ENCODE results near the gene POU4F2.

POU4F2 gene, protein sequence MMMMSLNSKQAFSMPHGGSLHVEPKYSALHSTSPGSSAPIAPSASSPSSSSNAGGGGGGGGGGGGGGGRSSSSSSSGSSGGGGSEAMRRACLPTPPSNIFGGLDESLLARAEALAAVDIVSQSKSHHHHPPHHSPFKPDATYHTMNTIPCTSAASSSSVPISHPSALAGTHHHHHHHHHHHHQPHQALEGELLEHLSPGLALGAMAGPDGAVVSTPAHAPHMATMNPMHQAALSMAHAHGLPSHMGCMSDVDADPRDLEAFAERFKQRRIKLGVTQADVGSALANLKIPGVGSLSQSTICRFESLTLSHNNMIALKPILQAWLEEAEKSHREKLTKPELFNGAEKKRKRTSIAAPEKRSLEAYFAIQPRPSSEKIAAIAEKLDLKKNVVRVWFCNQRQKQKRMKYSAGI
- 0 to 0.07 (median 0) reads per million in 18 experiments for total RNA-seq

DNA sequence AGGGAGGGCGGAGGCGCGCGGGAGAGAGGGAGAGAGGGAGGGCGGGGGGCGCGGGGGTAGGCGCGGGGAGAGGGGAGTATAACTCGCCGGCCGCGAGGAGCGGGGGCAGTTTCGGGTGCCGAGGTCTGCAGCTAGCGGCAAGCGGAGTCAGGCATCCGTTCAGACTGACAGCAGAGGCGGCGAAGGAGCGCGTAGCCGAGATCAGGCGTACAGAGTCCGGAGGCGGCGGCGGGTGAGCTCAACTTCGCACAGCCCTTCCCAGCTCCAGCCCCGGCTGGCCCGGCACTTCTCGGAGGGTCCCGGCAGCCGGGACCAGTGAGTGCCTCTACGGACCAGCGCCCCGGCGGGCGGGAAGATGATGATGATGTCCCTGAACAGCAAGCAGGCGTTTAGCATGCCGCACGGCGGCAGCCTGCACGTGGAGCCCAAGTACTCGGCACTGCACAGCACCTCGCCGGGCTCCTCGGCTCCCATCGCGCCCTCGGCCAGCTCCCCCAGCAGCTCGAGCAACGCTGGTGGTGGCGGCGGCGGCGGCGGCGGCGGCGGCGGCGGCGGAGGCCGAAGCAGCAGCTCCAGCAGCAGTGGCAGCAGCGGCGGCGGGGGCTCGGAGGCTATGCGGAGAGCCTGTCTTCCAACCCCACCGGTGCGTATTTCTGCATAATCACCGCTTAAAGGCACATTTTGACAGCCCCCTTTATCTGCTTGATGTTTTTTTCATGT lies at the start of gene POU4F2:
TSS of gene POU4F2 (plus strand) at position 108 of the 720 bp plus-strand sequence. CDS start at position 356, 248 bp downstream.
- no peak for DNase-seq

DNA sequence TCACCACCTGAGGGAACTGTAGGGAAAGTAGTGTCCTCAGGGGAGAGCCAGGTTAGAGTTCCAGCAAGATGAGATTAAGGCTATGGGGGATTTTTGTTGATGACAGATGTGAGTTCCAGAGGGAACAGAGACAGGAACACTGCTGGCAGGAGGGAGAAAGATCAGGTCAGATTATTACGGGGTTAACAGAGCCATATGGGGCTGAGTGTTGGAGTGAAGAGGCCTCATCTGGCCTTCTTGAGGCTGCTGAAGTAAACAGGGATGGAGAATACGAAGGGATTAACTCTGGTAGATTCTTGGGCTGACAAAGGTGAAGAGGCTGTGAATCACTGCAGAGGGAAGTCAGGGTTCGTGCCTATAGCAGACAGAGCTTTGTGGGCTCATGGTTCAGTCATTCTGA lies 47.9 kb upstream of the POU4F2 start:
- DNase-seq, result no peak

DNA sequence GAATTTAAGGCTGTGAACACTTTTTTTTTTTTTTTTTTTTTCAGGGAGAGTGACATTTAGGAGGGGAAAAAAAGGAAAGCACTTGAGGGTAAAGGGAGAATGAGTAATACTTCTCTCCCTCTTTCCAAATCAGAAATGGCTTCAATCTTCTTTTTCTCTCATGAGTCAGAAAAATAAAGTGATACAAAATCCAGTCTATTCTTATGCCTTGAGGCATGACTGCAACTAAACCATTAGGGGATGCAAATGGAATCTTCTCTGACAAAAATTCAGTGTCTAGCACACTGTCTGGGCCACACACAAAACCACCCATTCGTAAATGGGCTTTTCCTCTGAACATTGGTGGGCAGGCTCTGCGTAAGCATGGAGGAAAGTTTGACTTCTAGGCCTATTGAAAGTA lies 46.7 kb upstream of the POU4F2 start:
- no peak for DNase-seq

- no peak for DNase-seq
These were observed 5.8 kb upstream of the POU4F2 start for GRCh38 chr4:146632770-146633470.

GRCh38 chr4:146633471-146633800 lies 5.3 kb upstream of the POU4F2 start:
- DNase-seq, result no peak

- DNase-seq, result no peak
These were observed 3.9 kb upstream of the POU4F2 start for GRCh38 chr4:146634825-146635224.

DNA sequence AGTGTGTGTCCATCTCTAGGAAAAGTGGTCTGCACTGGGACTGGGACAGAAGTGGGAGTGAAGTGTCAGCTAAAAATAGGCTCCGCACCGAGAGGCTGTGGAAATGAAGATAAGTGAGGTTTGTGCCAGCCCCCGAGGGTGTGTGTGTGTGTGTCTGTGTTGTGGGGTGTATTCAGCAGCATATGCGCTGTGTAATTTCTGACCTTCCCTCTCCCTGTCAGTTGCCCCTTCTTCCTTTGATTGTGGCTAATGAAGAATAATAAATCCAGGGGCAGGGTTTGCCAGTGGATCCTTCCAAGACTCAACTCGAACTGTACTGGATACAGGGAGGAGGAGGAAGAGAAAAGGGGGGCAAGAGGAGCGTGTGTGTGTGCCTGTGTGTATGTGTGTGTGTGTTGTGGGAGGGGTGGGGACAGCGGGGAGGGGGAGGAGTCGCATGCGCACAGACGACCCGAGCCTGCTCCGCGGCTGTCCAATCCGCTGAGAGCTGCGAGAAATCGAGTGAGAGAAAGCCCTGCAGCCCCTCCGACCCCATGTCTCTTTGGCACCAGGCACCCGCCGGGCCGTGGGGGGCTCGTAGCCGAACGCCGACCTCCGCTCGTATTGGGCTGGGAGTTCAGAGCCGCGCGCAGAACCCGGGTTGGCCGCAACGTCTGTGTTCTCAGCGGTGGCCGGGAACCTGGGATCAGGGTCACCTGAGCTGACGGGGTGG lies 916 bp upstream of the POU4F2 start:
- DNase-seq, result no peak

- no peak for DNase-seq
These were observed 334 bp upstream of the POU4F2 start for GRCh38 chr4:146638333-146638785.

DNA sequence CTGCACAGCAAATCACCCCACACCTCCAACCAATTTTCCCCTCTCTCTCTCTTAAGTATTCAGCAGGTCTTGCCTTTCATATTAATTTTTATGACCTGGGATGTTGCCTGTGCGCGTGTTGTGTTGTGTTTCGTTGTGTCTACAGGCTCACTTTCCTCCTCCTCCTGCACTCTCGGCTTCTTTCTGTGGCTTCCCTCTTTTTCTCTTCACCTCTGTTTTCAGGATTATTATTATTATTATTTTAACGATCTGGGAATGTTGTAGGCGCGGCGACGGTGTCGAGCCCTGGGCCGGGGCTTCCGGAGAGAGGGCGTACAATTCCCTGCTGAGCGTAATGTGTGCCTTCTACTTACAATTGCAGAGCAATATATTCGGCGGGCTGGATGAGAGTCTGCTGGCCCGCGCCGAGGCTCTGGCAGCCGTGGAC lies 826 bp downstream of the POU4F2 start:
- DNase-seq, result no peak

DNA sequence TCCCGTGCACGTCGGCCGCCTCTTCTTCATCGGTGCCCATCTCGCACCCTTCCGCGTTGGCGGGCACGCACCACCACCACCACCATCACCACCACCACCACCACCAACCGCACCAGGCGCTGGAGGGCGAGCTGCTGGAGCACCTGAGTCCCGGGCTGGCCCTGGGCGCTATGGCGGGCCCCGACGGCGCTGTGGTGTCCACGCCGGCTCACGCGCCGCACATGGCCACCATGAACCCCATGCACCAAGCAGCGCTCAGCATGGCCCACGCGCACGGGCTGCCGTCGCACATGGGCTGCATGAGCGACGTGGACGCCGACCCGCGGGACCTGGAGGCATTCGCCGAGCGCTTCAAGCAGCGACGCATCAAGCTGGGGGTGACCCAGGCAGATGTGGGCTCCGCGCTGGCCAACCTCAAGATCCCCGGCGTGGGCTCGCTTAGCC lies 1.4 kb downstream of the POU4F2 start:
- no peak for DNase-seq

- no peak for DNase-seq
These were observed 1.9 kb downstream of the POU4F2 start for GRCh38 chr4:146640465-146641061.

GRCh38 chr4:146641762-146642161 lies 3.1 kb downstream of the POU4F2 start:
- no peak for DNase-seq

- no peak for DNase-seq
These were observed 5.2 kb downstream of the POU4F2 start for GRCh38 chr4:146643812-146644401.

GRCh38 chr4:146645921-146646320 lies 7.2 kb downstream of the POU4F2 start:
- no peak for DNase-seq

DNA sequence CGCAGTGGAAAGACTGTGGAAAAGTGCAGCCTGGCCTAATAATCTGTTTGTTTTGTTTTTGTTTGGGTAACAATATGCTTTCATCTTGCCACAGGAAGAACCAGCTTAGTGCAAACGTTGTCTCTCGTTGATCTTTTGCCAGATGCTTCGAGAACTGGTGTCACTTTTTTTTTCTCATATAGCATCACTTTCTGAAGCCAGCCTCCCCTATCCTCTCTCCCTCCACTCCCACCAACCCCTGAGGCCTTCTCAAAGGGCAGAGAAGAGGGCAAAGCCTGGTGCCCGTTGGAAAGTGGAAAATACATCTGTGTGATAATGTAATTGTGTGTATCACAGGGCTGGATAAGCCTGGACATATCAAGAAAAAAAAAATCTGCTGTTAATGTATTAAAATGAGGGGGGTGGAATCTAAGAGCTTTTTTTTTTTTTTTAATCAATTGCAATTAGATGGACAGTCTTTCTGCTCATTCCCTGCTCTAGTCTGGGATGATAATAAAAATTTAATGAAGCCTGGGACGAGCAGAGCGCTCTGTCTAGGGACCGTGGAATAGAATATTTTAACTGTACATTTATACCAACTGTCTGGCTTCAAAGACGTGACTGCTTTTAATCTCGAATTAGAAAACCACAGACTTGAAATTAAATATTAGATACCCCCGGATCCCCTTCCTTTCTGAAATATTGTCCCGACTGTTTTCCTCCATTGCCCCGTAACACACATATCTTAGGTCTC lies 8.1 kb downstream of the POU4F2 start:
- no peak for DNase-seq

DNA sequence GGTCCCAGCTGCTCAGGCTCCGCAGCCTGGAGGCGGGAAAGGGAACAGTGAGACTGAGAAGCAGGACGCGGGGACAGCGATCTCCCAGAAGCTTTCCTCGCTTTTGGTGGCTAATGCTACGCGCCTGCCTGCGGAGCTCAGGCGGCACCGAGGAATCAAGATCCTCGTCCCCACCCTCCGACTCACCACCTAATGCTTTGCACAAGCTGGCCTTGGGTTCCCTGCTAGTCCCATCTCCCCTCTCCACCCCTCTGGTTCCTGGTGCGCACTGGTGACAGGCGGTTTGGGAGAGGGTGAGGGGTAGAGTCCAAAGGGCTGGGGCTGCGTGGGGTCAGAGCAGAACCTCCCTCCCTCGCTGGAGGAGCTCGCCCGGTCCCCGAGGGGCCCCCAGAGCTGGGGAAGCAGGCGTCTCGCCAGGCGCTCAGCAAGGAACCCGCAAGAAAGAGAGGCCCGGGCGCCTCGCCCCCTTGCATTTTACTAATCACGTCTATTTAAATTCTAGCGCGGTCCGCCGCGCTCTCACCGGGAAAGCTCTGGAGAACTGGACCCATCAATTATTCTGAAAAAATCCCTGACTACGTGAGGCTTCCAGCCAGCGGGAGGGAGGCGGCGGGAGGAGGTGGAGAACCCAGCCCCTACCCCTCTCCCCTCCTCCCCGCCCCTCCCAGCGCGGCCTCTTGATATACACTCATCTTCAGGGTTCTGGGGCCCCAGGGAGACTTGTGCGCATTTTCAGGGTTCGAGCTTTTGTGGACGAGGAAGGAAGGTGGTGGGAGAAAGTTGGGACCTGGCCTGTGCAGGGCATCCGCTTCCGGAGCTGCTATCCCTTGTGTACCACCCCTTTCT lies 9.1 kb downstream of the POU4F2 start:
- no peak for DNase-seq

- DNase-seq, result no peak
These were observed 9.7 kb downstream of the POU4F2 start for GRCh38 chr4:146648461-146648783.

DNA sequence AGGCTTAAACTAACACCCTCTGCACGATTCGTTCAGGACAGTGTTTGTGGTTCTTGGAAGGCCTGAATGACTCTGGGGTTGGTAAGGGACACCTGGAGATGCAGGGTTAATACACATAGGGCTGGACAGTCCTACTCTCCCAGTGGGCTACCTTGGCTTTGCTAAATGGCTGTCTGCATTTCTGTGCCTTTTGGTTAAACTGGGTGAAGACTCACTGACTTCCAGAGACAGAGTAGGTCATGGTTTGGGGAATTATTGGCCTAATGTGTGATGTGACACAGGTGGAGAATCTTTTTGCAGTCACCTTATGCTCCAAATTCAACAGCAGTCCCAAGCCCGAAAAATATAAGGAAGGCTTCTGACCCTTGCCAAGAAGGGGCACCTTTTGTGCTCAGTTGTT lies 10.5 kb downstream of the POU4F2 start:
- DNase-seq, result no peak

DNA sequence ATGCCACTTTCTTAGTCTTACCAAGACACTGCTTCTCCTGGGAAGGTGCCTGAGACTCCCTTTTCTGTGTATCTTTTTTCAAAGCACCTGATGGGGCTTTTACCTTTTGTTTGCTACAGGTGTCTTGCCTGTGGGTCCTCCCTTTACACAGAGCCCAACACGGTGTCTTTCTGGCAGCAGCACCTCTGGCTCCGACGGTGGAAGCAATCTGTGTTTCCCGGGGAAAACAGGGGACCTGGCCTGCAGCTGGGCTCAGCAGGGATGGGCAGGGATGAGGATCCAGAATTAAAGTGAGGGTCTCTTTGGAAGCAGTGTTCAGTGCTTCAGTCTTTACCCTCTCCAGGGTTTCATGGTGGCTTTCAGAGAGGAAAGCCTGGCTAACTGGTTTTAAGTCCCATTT lies 11.3 kb downstream of the POU4F2 start:
- DNase-seq, result no peak

Measured in inflammatory macrophage (primary cell).